ENCODE data around the gene TACC2. TPM values are rescaled to one million over a fixed set of nuclear protein-coding genes. Genes with fewer than 3 reads are reported as not detected.

The TACC2 gene
- total and polyA plus RNA-seq, 2 donors (not counting 1 experiment from before 2014, with no cell fraction given), result not detected

GRCh38 chr10:122219340-122219739, 230.4 kb downstream of the TACC2 start:
- H3K4me3 Mint-ChIP-seq, result no peak overlapping the region
- H3K27ac Mint-ChIP-seq, result no peak overlapping the region
- no peaks in the 10 kb centered on the region for H3K4me1 Mint-ChIP-seq
- H4K20me1 ChIP-seq (ENCODE audit: control insufficient read depth, insufficient read depth, low read length, poor library complexity, severe bottlenecking), result no peaks in the 10 kb centered on the region
- H3K27me3 ChIP-seq (replicated peaks in 1 of 4; ENCODE audit: control extremely low read depth in 1 of 4, control insufficient read depth in 3 of 4, insufficient read depth in 4 of 4, low read length in 3 of 4), result no peaks in the 10 kb centered on the region
- H3K36me3 ChIP-seq (replicated peaks in 1 of 2; ENCODE audit: control extremely low read depth in 1 of 2, control insufficient read depth in 1 of 2, extremely low read depth in 1 of 2, insufficient read depth in 2 of 2, low read length in 1 of 2), result no peaks in the 10 kb centered on the region
- no peaks in the 10 kb centered on the region for H3K9me3 Mint-ChIP-seq (ENCODE audit: insufficient read depth)
- POLR2A ChIA-PET, result no interaction called here
- CTCF ChIA-PET, result no interaction called here
- no peaks in the 10 kb centered on the region for H3K9me3 ChIP-seq (ENCODE audit: control extremely low read depth in 1 of 3, control insufficient read depth in 2 of 3, insufficient read depth in 1 of 3, low read length in 2 of 3)
- H3K4me3 ChIP-seq (ENCODE audit: control extremely low read depth in 1 of 5, extremely low read depth in 1 of 5, insufficient read depth in 1 of 5, low read depth in 2 of 5, low read length in 4 of 5), result no peak overlapping the region
- no peak for TF ChIP-seq EZH2 (IDR thresholded peaks at IDR 0.05; ENCODE audit: borderline replicate concordance, insufficient read depth, low read depth, low read length, poor library complexity, severe bottlenecking)
- no peak for TF ChIP-seq CTCF (IDR thresholded peaks at IDR 0.05)
- no peak overlapping the region for H3K27ac ChIP-seq (ENCODE audit: low read length in 2 of 2)
- H3K4me2 ChIP-seq (replicated peaks; ENCODE audit: low read depth, low read length, poor library complexity, severe bottlenecking), result no peak overlapping the region
- H2AFZ ChIP-seq (ENCODE audit: insufficient read depth, low read depth, low read length, poor library complexity, severe bottlenecking), result no peak overlapping the region
- no peaks in the 10 kb centered on the region for H3K79me2 ChIP-seq (ENCODE audit: control insufficient read depth, insufficient read depth, low read length)
- no peak for DNase-seq
- no peak for ATAC-seq (ENCODE audit: low read depth)
- H3K9ac ChIP-seq (ENCODE audit: low read length), result no peak overlapping the region
- intact Hi-C loops (cut with micrococcal nuclease), result no loop called here
- no peaks in the 10 kb centered on the region for H3K4me1 ChIP-seq (ENCODE audit: control insufficient read depth in 2 of 2, insufficient read depth in 2 of 2, low read length in 2 of 2)
- peaks cover 5% of the 10 kb centered on the region for H3K27me3 Mint-ChIP-seq
- 91% methylated on average over 6 of the region's 6 CpGs for WGBS (ENCODE audit: insufficient coverage)

GRCh38 chr10:122220736-122221135, 231.8 kb downstream of the TACC2 start:
- H3K27ac ChIP-seq (ENCODE audit: low read length in 2 of 2), result no peak overlapping the region
- no peak overlapping the region for H3K4me3 ChIP-seq (ENCODE audit: control extremely low read depth in 1 of 5, extremely low read depth in 1 of 5, insufficient read depth in 1 of 5, low read depth in 2 of 5, low read length in 4 of 5)
- H3K4me2 ChIP-seq (replicated peaks; ENCODE audit: low read depth, low read length, poor library complexity, severe bottlenecking), result no peak overlapping the region
- H3K27me3 ChIP-seq (replicated peaks in 1 of 4; ENCODE audit: control extremely low read depth in 1 of 4, control insufficient read depth in 3 of 4, insufficient read depth in 4 of 4, low read length in 3 of 4), result no peaks in the 10 kb centered on the region
- 89% methylated on average over 1 of the region's 2 CpGs for WGBS (ENCODE audit: insufficient coverage)
- H2AFZ ChIP-seq (ENCODE audit: insufficient read depth, low read depth, low read length, poor library complexity, severe bottlenecking), result no peak overlapping the region
- Mint-ChIP-seq H3K9me3 (ENCODE audit: insufficient read depth) (no peaks in the 10 kb centered on the region), H3K4me1 (no peaks in the 10 kb centered on the region), H3K27ac (no peak overlapping the region), H3K27me3 (peaks cover 4% of the 10 kb centered on the region), H3K4me3 (no peak overlapping the region)
- intact Hi-C loops (cut with micrococcal nuclease), result no loop called here
- no peaks in the 10 kb centered on the region for H3K79me2 ChIP-seq (ENCODE audit: control insufficient read depth, insufficient read depth, low read length)
- TF ChIP-seq CTCF (IDR thresholded peaks at IDR 0.05) (no peak), EZH2 (IDR thresholded peaks at IDR 0.05; ENCODE audit: borderline replicate concordance, insufficient read depth, low read depth, low read length, poor library complexity, severe bottlenecking) (no peak)
- DNase-seq, result no peak
- H4K20me1 ChIP-seq (ENCODE audit: control insufficient read depth, insufficient read depth, low read length, poor library complexity, severe bottlenecking), result no peaks in the 10 kb centered on the region
- no peaks in the 10 kb centered on the region for H3K36me3 ChIP-seq (replicated peaks in 1 of 2; ENCODE audit: control extremely low read depth in 1 of 2, control insufficient read depth in 1 of 2, extremely low read depth in 1 of 2, insufficient read depth in 2 of 2, low read length in 1 of 2)
- ATAC-seq (ENCODE audit: low read depth), result no peak
- CTCF ChIA-PET, result no interaction called here
- no peaks in the 10 kb centered on the region for H3K4me1 ChIP-seq (ENCODE audit: control insufficient read depth in 2 of 2, insufficient read depth in 2 of 2, low read length in 2 of 2)
- H3K9ac ChIP-seq (ENCODE audit: low read length), result no peak overlapping the region
- POLR2A ChIA-PET, result no interaction called here
- H3K9me3 ChIP-seq (ENCODE audit: control extremely low read depth in 1 of 3, control insufficient read depth in 2 of 3, insufficient read depth in 1 of 3, low read length in 2 of 3), result no peaks in the 10 kb centered on the region

All from B cell (primary cell).